ENCODE measurements around the gene IMPDH1. TPM values are rescaled to one million over a fixed set of nuclear protein-coding genes. Genes with fewer than 3 reads are reported as not detected.

IMPDH1 gene
- total and polyA plus RNA-seq, 4 donors, result 2.4 to 11.1 (median 5.2) TPM

DNA sequence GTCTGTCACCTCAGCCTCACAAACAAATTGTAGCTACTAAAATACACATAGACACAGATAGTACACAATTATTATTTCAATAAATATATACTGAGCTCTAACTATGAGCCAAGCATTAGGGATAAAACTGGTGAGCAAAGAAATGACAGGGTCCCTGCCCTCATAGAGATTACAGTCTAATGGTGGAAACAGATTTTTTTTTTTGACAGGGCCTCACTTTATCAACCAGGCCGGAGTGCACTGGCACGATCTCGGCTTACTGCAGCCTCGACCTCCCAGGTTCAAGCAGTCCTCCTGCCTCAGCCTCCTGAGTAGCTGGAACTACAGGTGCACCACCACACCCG lies 65.4 kb downstream of the IMPDH1 start:
- H3K4me1 ChIP-seq (ENCODE audit: control insufficient read depth in 4 of 4, insufficient read depth in 4 of 4, low read length in 3 of 4), result peaks cover 2 to 19% (median 13%) of the 10 kb centered on the region in 4 donors
- 94% methylated on average over 5 of the region's 5 CpGs for WGBS
- no peaks in the 10 kb centered on the region for H3K9me3 ChIP-seq (ENCODE audit: control insufficient read depth in 4 of 4, low read length in 3 of 4)
- TF ChIP-seq TAF1 (conservative IDR thresholded peaks at IDR 0.05) (no peak), RXRA (IDR thresholded peaks at IDR 0.05) (no peak), FOXA2 (IDR thresholded peaks at IDR 0.05) (no peak), HNF4A (conservative IDR thresholded peaks at IDR 0.05) (no peak), FOXA1 (IDR thresholded peaks at IDR 0.05) (no peak), YY1 (IDR thresholded peaks at IDR 0.05) (no peak), NR2F2 (IDR thresholded peaks at IDR 0.05) (no peak), HNF4G (IDR thresholded peaks at IDR 0.05) (no peak), GABPA (IDR thresholded peaks at IDR 0.05 in 1 of 2, conservative IDR thresholded peaks at IDR 0.05 in 1 of 2) (no peak), SP1 (IDR thresholded peaks at IDR 0.05) (no peak), JUND (IDR thresholded peaks at IDR 0.05) (no peak)
- TF ChIP-seq, protein P1, sequence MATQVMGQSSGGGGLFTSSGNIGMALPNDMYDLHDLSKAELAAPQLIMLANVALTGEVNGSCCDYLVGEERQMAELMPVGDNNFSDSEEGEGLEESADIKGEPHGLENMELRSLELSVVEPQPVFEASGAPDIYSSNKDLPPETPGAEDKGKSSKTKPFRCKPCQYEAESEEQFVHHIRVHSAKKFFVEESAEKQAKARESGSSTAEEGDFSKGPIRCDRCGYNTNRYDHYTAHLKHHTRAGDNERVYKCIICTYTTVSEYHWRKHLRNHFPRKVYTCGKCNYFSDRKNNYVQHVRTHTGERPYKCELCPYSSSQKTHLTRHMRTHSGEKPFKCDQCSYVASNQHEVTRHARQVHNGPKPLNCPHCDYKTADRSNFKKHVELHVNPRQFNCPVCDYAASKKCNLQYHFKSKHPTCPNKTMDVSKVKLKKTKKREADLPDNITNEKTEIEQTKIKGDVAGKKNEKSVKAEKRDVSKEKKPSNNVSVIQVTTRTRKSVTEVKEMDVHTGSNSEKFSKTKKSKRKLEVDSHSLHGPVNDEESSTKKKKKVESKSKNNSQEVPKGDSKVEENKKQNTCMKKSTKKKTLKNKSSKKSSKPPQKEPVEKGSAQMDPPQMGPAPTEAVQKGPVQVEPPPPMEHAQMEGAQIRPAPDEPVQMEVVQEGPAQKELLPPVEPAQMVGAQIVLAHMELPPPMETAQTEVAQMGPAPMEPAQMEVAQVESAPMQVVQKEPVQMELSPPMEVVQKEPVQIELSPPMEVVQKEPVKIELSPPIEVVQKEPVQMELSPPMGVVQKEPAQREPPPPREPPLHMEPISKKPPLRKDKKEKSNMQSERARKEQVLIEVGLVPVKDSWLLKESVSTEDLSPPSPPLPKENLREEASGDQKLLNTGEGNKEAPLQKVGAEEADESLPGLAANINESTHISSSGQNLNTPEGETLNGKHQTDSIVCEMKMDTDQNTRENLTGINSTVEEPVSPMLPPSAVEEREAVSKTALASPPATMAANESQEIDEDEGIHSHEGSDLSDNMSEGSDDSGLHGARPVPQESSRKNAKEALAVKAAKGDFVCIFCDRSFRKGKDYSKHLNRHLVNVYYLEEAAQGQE (IDR thresholded peaks at IDR 0.05), result no peak
- TF ChIP-seq, protein P2, sequence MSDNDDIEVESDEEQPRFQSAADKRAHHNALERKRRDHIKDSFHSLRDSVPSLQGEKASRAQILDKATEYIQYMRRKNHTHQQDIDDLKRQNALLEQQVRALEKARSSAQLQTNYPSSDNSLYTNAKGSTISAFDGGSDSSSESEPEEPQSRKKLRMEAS (IDR thresholded peaks at IDR 0.05), result no peak
- TF ChIP-seq, protein P3, sequence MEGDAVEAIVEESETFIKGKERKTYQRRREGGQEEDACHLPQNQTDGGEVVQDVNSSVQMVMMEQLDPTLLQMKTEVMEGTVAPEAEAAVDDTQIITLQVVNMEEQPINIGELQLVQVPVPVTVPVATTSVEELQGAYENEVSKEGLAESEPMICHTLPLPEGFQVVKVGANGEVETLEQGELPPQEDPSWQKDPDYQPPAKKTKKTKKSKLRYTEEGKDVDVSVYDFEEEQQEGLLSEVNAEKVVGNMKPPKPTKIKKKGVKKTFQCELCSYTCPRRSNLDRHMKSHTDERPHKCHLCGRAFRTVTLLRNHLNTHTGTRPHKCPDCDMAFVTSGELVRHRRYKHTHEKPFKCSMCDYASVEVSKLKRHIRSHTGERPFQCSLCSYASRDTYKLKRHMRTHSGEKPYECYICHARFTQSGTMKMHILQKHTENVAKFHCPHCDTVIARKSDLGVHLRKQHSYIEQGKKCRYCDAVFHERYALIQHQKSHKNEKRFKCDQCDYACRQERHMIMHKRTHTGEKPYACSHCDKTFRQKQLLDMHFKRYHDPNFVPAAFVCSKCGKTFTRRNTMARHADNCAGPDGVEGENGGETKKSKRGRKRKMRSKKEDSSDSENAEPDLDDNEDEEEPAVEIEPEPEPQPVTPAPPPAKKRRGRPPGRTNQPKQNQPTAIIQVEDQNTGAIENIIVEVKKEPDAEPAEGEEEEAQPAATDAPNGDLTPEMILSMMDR (IDR thresholded peaks at IDR 0.05; ENCODE audit: low read depth, low read length, missing input control), result no peak
- TF ChIP-seq, protein P4, sequence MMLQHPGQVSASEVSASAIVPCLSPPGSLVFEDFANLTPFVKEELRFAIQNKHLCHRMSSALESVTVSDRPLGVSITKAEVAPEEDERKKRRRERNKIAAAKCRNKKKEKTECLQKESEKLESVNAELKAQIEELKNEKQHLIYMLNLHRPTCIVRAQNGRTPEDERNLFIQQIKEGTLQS (IDR thresholded peaks at IDR 0.05), result no peak
- TF ChIP-seq, protein P5, sequence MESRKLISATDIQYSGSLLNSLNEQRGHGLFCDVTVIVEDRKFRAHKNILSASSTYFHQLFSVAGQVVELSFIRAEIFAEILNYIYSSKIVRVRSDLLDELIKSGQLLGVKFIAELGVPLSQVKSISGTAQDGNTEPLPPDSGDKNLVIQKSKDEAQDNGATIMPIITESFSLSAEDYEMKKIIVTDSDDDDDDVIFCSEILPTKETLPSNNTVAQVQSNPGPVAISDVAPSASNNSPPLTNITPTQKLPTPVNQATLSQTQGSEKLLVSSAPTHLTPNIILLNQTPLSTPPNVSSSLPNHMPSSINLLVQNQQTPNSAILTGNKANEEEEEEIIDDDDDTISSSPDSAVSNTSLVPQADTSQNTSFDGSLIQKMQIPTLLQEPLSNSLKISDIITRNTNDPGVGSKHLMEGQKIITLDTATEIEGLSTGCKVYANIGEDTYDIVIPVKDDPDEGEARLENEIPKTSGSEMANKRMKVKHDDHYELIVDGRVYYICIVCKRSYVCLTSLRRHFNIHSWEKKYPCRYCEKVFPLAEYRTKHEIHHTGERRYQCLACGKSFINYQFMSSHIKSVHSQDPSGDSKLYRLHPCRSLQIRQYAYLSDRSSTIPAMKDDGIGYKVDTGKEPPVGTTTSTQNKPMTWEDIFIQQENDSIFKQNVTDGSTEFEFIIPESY (IDR thresholded peaks at IDR 0.05), result no peak
- H3K27me3 ChIP-seq (ENCODE audit: control insufficient read depth in 4 of 4, insufficient read depth in 4 of 4, low read length in 3 of 4), result no peaks in the 10 kb centered on the region
- DNase-seq (ENCODE audit: low spot score), result no peak
- H3K9ac ChIP-seq (ENCODE audit: low read depth in 1 of 2, low read length in 2 of 2), result no peak overlapping the region
- H3K36me3 ChIP-seq (ENCODE audit: control insufficient read depth in 4 of 4, insufficient read depth in 3 of 4, low read depth in 1 of 4, low read length in 3 of 4), result peaks cover 0 to 4% (median 2%) of the 10 kb centered on the region in 4 donors
- H3K4me3 ChIP-seq (ENCODE audit: low read depth in 1 of 3, low read length in 3 of 3), result no peak overlapping the region
- H3K27ac ChIP-seq (ENCODE audit: low read depth in 1 of 2, low read length in 2 of 2), result no peak overlapping the region
